ENCODE measurements around the gene HOXA5.
A peak's percentile ranks its signal among the peaks of the same experiment; 100 is the strongest.

Gene HOXA5

GRCh38 chr7:27166531-27167505, 23.3 kb upstream of the HOXA5 start:
- CTCF ChIA-PET: interaction anchor here (0.6 to 1.6 kb wide), 5 partner anchors 11 to 1311 kb away, joined by 3 to 5 read pairs (median 3); no protein-coding TSS in a partner anchor
- POLR2A ChIA-PET: interaction anchor here (0.5 to 2.5 kb wide), 11 partner anchors 8 to 1305 kb away, joined by 3 to 21 read pairs (median 6); partner anchors contain the start of genes HOXA11 and HOXA5
- Histone ChIP-seq H3K9me3 (ENCODE audit: control insufficient read depth, insufficient read depth, low read depth, low read length) (no peaks in the 10 kb centered on the region), H3K36me3 (ENCODE audit: control insufficient read depth in 2 of 2, insufficient read depth in 1 of 2, low read length in 2 of 2) (peaks cover 27 to 49% of the 10 kb centered on the region in 2 experiments), H3K4me1 (ENCODE audit: control insufficient read depth, insufficient read depth, low read length) (peaks cover 7% of the 10 kb centered on the region; the same call in 1 of the 2 replicates), H3K4me3 (ENCODE audit: low read depth, low read length) (peak overlapping the region; percentile 76), H3K27ac (ENCODE audit: extremely low read depth, low read depth, low read length) (peak overlapping the region; percentile 100)
- TF ChIP-seq ZNF138 (tag by site-specific recombination; IDR thresholded peaks at IDR 0.05; ENCODE audit: borderline replicate concordance): no peak
- peak; percentile 42; the same call in 1 of the 2 replicates for TF ChIP-seq ZBTB8A (tag by site-specific recombination; IDR thresholded peaks at IDR 0.05)
- TF ChIP-seq FEZF1 (tag by site-specific recombination; IDR thresholded peaks at IDR 0.05): 0 out of 2 replicates have a peak, but pooled peaks have one; percentile 17
- TF ChIP-seq ZNF121 (tag by site-specific recombination; IDR thresholded peaks at IDR 0.05): no peak
- TF ChIP-seq ZNF202 (tag by site-specific recombination; IDR thresholded peaks at IDR 0.05; ENCODE audit: borderline replicate concordance): no peak
- no peak for TF ChIP-seq ZNF610 (tag by site-specific recombination; IDR thresholded peaks at IDR 0.05; ENCODE audit: borderline replicate concordance)
- TF ChIP-seq, protein P1, sequence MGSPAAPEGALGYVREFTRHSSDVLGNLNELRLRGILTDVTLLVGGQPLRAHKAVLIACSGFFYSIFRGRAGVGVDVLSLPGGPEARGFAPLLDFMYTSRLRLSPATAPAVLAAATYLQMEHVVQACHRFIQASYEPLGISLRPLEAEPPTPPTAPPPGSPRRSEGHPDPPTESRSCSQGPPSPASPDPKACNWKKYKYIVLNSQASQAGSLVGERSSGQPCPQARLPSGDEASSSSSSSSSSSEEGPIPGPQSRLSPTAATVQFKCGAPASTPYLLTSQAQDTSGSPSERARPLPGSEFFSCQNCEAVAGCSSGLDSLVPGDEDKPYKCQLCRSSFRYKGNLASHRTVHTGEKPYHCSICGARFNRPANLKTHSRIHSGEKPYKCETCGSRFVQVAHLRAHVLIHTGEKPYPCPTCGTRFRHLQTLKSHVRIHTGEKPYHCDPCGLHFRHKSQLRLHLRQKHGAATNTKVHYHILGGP (tag by site-specific recombination; IDR thresholded peaks at IDR 0.05): no peak
- TF ChIP-seq ZNF626 (tag by site-specific recombination; IDR thresholded peaks at IDR 0.05): no peak
- TF ChIP-seq ZNF433 (tag by site-specific recombination; IDR thresholded peaks at IDR 0.05; ENCODE audit: low read depth): no peak
- TF ChIP-seq, protein P2, sequence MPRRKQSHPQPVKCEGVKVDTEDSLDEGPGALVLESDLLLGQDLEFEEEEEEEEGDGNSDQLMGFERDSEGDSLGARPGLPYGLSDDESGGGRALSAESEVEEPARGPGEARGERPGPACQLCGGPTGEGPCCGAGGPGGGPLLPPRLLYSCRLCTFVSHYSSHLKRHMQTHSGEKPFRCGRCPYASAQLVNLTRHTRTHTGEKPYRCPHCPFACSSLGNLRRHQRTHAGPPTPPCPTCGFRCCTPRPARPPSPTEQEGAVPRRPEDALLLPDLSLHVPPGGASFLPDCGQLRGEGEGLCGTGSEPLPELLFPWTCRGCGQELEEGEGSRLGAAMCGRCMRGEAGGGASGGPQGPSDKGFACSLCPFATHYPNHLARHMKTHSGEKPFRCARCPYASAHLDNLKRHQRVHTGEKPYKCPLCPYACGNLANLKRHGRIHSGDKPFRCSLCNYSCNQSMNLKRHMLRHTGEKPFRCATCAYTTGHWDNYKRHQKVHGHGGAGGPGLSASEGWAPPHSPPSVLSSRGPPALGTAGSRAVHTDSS (tag by site-specific recombination; IDR thresholded peaks at IDR 0.05): peak; percentile 63
- TF ChIP-seq BCL11A (tag by site-specific recombination; IDR thresholded peaks at IDR 0.05; ENCODE audit: low read depth): peak; percentile 33; the same call in 1 of the 2 replicates
- no peak for TF ChIP-seq ZNF114 (tag by site-specific recombination; IDR thresholded peaks at IDR 0.05)
- TF ChIP-seq ZSCAN30 (tag by site-specific recombination; IDR thresholded peaks at IDR 0.05): no peak
- 0 out of 2 replicates have a peak, but pooled peaks have one; percentile 12 for TF ChIP-seq GLIS1 (tag by site-specific recombination; IDR thresholded peaks at IDR 0.05)
- TF ChIP-seq, protein P3, sequence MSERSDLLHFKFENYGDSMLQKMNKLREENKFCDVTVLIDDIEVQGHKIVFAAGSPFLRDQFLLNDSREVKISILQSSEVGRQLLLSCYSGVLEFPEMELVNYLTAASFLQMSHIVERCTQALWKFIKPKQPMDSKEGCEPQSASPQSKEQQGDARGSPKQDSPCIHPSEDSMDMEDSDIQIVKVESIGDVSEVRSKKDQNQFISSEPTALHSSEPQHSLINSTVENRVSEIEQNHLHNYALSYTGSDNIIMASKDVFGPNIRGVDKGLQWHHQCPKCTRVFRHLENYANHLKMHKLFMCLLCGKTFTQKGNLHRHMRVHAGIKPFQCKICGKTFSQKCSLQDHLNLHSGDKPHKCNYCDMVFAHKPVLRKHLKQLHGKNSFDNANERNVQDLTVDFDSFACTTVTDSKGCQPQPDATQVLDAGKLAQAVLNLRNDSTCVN (tag by site-specific recombination; optimal IDR thresholded peaks at IDR 0.05): no peak
- no peak for TF ChIP-seq ZNF362 (tag by site-specific recombination; IDR thresholded peaks at IDR 0.05)
- TF ChIP-seq ZFP37 (tag by site-specific recombination; IDR thresholded peaks at IDR 0.05): no peak
- TF ChIP-seq ZNF707 (tag by site-specific recombination; IDR thresholded peaks at IDR 0.05): no peak
- no peak for TF ChIP-seq ZNF747 (tag by site-specific recombination; IDR thresholded peaks at IDR 0.05)
- no peak for TF ChIP-seq ZNF548 (tag by site-specific recombination; IDR thresholded peaks at IDR 0.05)
- no peak for TF ChIP-seq ZNF704 (tag by site-specific recombination; IDR thresholded peaks at IDR 0.05)
- TF ChIP-seq ZNF302 (tag by site-specific recombination; IDR thresholded peaks at IDR 0.05; ENCODE audit: low read depth): no peak
- TF ChIP-seq ZSCAN4 (tag by site-specific recombination; IDR thresholded peaks at IDR 0.05): no peak
- TF ChIP-seq ZNF560 (tag by site-specific recombination; IDR thresholded peaks at IDR 0.05; ENCODE audit: borderline replicate concordance): no peak
- no peak for TF ChIP-seq ZNF529 (tag by site-specific recombination; IDR thresholded peaks at IDR 0.05; ENCODE audit: insufficient replicate concordance)
- peak; percentile 98 for TF ChIP-seq ZNF776 (tag by site-specific recombination; IDR thresholded peaks at IDR 0.05; ENCODE audit: borderline replicate concordance)
- TF ChIP-seq SCRT2 (tag by site-specific recombination; IDR thresholded peaks at IDR 0.05): 0 out of 2 replicates have a peak, but pooled peaks have one; percentile 17
- no peak for TF ChIP-seq ZNF394 (tag by site-specific recombination; IDR thresholded peaks at IDR 0.05; ENCODE audit: borderline replicate concordance)
